ENCODE data around the gene AR. TPM values are rescaled to one million over a fixed set of nuclear protein-coding genes. Genes with fewer than 3 reads are reported as not detected.

AR gene
- total RNA-seq, 1 experiment from 2014 or later, result 0.05 TPM

DNA sequence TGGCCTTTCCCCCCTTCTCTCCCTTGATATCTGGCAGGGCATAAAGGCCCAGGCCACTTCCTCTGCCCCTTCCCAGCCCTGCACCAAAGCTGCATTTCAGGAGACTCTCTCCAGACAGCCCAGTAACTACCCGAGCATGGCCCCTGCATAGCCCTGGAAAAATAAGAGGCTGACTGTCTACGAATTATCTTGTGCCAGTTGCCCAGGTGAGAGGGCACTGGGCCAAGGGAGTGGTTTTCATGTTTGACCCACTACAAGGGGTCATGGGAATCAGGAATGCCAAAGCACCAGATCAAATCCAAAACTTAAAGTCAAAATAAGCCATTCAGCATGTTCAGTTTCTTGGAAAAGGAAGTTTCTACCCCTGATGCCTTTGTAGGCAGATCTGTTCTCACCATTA is 183.8 kb downstream of the AR start:
- ChIA-PET POLR2A (no interaction called here), CTCF (no interaction called here)
- no peaks in the 10 kb centered on the region for H3K9me3 ChIP-seq (ENCODE audit: control insufficient read depth, insufficient read depth, low read depth, low read length)
- ATAC-seq, result no peak
- H3K27me3 ChIP-seq (ENCODE audit: control insufficient read depth, insufficient read depth, low read length), result no peaks in the 10 kb centered on the region
- TF ChIP-seq, protein P1, sequence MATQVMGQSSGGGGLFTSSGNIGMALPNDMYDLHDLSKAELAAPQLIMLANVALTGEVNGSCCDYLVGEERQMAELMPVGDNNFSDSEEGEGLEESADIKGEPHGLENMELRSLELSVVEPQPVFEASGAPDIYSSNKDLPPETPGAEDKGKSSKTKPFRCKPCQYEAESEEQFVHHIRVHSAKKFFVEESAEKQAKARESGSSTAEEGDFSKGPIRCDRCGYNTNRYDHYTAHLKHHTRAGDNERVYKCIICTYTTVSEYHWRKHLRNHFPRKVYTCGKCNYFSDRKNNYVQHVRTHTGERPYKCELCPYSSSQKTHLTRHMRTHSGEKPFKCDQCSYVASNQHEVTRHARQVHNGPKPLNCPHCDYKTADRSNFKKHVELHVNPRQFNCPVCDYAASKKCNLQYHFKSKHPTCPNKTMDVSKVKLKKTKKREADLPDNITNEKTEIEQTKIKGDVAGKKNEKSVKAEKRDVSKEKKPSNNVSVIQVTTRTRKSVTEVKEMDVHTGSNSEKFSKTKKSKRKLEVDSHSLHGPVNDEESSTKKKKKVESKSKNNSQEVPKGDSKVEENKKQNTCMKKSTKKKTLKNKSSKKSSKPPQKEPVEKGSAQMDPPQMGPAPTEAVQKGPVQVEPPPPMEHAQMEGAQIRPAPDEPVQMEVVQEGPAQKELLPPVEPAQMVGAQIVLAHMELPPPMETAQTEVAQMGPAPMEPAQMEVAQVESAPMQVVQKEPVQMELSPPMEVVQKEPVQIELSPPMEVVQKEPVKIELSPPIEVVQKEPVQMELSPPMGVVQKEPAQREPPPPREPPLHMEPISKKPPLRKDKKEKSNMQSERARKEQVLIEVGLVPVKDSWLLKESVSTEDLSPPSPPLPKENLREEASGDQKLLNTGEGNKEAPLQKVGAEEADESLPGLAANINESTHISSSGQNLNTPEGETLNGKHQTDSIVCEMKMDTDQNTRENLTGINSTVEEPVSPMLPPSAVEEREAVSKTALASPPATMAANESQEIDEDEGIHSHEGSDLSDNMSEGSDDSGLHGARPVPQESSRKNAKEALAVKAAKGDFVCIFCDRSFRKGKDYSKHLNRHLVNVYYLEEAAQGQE (IDR thresholded peaks at IDR 0.05; ENCODE audit: insufficient read depth in 1 of 2, low read depth in 2 of 2, low read length in 1 of 2), result no peak
- TF ChIP-seq, protein P2, sequence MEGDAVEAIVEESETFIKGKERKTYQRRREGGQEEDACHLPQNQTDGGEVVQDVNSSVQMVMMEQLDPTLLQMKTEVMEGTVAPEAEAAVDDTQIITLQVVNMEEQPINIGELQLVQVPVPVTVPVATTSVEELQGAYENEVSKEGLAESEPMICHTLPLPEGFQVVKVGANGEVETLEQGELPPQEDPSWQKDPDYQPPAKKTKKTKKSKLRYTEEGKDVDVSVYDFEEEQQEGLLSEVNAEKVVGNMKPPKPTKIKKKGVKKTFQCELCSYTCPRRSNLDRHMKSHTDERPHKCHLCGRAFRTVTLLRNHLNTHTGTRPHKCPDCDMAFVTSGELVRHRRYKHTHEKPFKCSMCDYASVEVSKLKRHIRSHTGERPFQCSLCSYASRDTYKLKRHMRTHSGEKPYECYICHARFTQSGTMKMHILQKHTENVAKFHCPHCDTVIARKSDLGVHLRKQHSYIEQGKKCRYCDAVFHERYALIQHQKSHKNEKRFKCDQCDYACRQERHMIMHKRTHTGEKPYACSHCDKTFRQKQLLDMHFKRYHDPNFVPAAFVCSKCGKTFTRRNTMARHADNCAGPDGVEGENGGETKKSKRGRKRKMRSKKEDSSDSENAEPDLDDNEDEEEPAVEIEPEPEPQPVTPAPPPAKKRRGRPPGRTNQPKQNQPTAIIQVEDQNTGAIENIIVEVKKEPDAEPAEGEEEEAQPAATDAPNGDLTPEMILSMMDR (IDR thresholded peaks at IDR 0.05), result no peak
- no peak for TF ChIP-seq POLR2AphosphoS5 (IDR thresholded peaks at IDR 0.05; ENCODE audit: low read depth, low read length)
- TF ChIP-seq TCF7L2 (IDR thresholded peaks at IDR 0.05; ENCODE audit: low read depth, low read length), result no peak
- TF ChIP-seq SIN3A (IDR thresholded peaks at IDR 0.05; ENCODE audit: borderline replicate concordance, insufficient read depth, low read depth, low read length), result no peak
- no peak overlapping the region for H3K27ac ChIP-seq (ENCODE audit: low read length)
- BruUV-seq (replicated peaks), result no TSS peak
- no peak for DNase-seq (ENCODE audit: low read depth, low spot score)
- intact Hi-C loops (cut with micrococcal nuclease; ENCODE audit: unreplicated experiment) (no loop called here), in situ Hi-C loops (cut with HindIII; ENCODE audit: low pct_unique_long_range_greater_than_20kb, low sequenced_read_pairs) (no loop called here)
- no peaks in the 10 kb centered on the region for H3K4me1 ChIP-seq (ENCODE audit: control insufficient read depth, insufficient read depth, low read length)
- H3K36me3 ChIP-seq (ENCODE audit: control insufficient read depth, insufficient read depth, low read length), result no peaks in the 10 kb centered on the region
- no peak overlapping the region for H3K4me3 ChIP-seq (ENCODE audit: low read depth in 2 of 2, low read length in 2 of 2)

DNA sequence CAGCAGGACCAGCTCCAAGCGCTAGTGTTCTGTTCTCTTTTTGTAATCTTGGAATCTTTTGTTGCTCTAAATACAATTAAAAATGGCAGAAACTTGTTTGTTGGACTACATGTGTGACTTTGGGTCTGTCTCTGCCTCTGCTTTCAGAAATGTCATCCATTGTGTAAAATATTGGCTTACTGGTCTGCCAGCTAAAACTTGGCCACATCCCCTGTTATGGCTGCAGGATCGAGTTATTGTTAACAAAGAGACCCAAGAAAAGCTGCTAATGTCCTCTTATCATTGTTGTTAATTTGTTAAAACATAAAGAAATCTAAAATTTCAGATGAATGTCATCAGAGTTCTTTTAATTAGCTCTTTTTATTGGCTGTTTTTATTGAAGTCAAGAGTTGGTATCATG is 186.5 kb downstream of the AR start:
- intact Hi-C loops (cut with micrococcal nuclease; ENCODE audit: unreplicated experiment), result no loop called here
- Histone ChIP-seq H3K27me3 (ENCODE audit: control insufficient read depth, insufficient read depth, low read length) (no peaks in the 10 kb centered on the region), H3K9me3 (ENCODE audit: control insufficient read depth, insufficient read depth, low read depth, low read length) (no peaks in the 10 kb centered on the region), H3K27ac (ENCODE audit: low read length) (no peak overlapping the region), H3K4me1 (ENCODE audit: control insufficient read depth, insufficient read depth, low read length) (no peaks in the 10 kb centered on the region), H3K4me3 (ENCODE audit: low read depth in 2 of 2, low read length in 2 of 2) (no peak overlapping the region), H3K36me3 (ENCODE audit: control insufficient read depth, insufficient read depth, low read length) (no peaks in the 10 kb centered on the region)
- BruUV-seq (replicated peaks), result no TSS peak
- ChIA-PET POLR2A (no interaction called here), CTCF (no interaction called here)
- DNase-seq (ENCODE audit: low read depth, low spot score), result no peak
- in situ Hi-C loops (cut with HindIII; ENCODE audit: low pct_unique_long_range_greater_than_20kb, low sequenced_read_pairs), result no loop called here
- no peak for ATAC-seq
- TF ChIP-seq TCF7L2 (IDR thresholded peaks at IDR 0.05; ENCODE audit: low read depth, low read length) (no peak), POLR2AphosphoS5 (IDR thresholded peaks at IDR 0.05; ENCODE audit: low read depth, low read length) (no peak), SIN3A (IDR thresholded peaks at IDR 0.05; ENCODE audit: borderline replicate concordance, insufficient read depth, low read depth, low read length) (no peak)
- TF ChIP-seq, protein P1 (IDR thresholded peaks at IDR 0.05; ENCODE audit: insufficient read depth in 1 of 2, low read depth in 2 of 2, low read length in 1 of 2), result no peak
- TF ChIP-seq, protein P2 (IDR thresholded peaks at IDR 0.05), result no peak

Data from Panc1 (cell line).